Measurements from ENCODE around the gene PLCB3.
A peak's percentile ranks its signal among the peaks of the same experiment; 100 is the strongest.

PLCB3 gene

GRCh38 chr11:64241491-64242374, 9.6 kb upstream of the PLCB3 start:
- Histone ChIP-seq H3K4me1 (ENCODE audit: low read length) (peaks cover 23% of the 10 kb centered on the region), H4K20me1 (ENCODE audit: insufficient read depth, low read length) (no peaks in the 10 kb centered on the region), H3K27ac (ENCODE audit: low read length) (peak overlapping the region; percentile 95; the same call in 1 of the 2 replicates), H2AFZ (ENCODE audit: low read length) (peak overlapping the region; percentile 61; the same call in 1 of the 2 replicates), H3K4me3 (ENCODE audit: low read length) (peak overlapping the region; percentile 94), H3F3A (ENCODE audit: insufficient read depth, low read length) (peaks cover 30% of the 10 kb centered on the region), H3K9me3 (replicated peaks; ENCODE audit: insufficient read depth, low read length) (no peaks in the 10 kb centered on the region), H3K9ac (ENCODE audit: low read length) (peak overlapping the region; percentile 84), H3K9me2 (replicated peaks; ENCODE audit: insufficient read depth, low read length) (no peaks in the 10 kb centered on the region), H3K27me3 (replicated peaks; ENCODE audit: insufficient read depth, low read length) (no peaks in the 10 kb centered on the region), H3K79me2 (ENCODE audit: low read length) (peaks cover 38% of the 10 kb centered on the region), H3K4me2 (ENCODE audit: low read depth, low read length) (peak overlapping the region; percentile 98), H3K36me3 (replicated peaks; ENCODE audit: insufficient read depth, low read length) (no peaks in the 10 kb centered on the region)
- peak; percentile 97 for DNase-seq
- TF ChIP-seq EZH2 (optimal IDR thresholded peaks at IDR 0.05; ENCODE audit: low read depth, low read length): no peak
- no peak for TF ChIP-seq EZH2phosphoT487 (IDR thresholded peaks at IDR 0.05; ENCODE audit: low read length)
- no peak for TF ChIP-seq CTCF (IDR thresholded peaks at IDR 0.05; ENCODE audit: low read length)

GRCh38 chr11:64243236-64243854, 8.0 kb upstream of the PLCB3 start:
- Histone ChIP-seq H3K4me1 (ENCODE audit: low read length) (peaks cover 23% of the 10 kb centered on the region), H3F3A (ENCODE audit: insufficient read depth, low read length) (peaks cover 34% of the 10 kb centered on the region), H3K9me2 (replicated peaks; ENCODE audit: insufficient read depth, low read length) (no peaks in the 10 kb centered on the region), H3K4me3 (ENCODE audit: low read length) (no peak overlapping the region), H4K20me1 (ENCODE audit: insufficient read depth, low read length) (no peaks in the 10 kb centered on the region), H3K4me2 (ENCODE audit: low read depth, low read length) (no peak overlapping the region), H3K79me2 (ENCODE audit: low read length) (peaks cover 40% of the 10 kb centered on the region), H3K36me3 (replicated peaks; ENCODE audit: insufficient read depth, low read length) (no peaks in the 10 kb centered on the region), H3K27ac (ENCODE audit: low read length) (no peak overlapping the region), H3K9me3 (replicated peaks; ENCODE audit: insufficient read depth, low read length) (no peaks in the 10 kb centered on the region), H3K27me3 (replicated peaks; ENCODE audit: insufficient read depth, low read length) (no peaks in the 10 kb centered on the region), H3K9ac (ENCODE audit: low read length) (no peak overlapping the region), H2AFZ (ENCODE audit: low read length) (no peak overlapping the region)
- no peak for TF ChIP-seq EZH2phosphoT487 (IDR thresholded peaks at IDR 0.05; ENCODE audit: low read length)
- TF ChIP-seq CTCF (IDR thresholded peaks at IDR 0.05; ENCODE audit: low read length): no peak
- no peak for TF ChIP-seq EZH2 (optimal IDR thresholded peaks at IDR 0.05; ENCODE audit: low read depth, low read length)
- no peak for DNase-seq

- Histone ChIP-seq H3K27ac (ENCODE audit: low read length) (no peak overlapping the region), H4K20me1 (ENCODE audit: insufficient read depth, low read length) (no peaks in the 10 kb centered on the region), H3K36me3 (replicated peaks; ENCODE audit: insufficient read depth, low read length) (no peaks in the 10 kb centered on the region), H3K4me1 (ENCODE audit: low read length) (peaks cover 20% of the 10 kb centered on the region), H3K27me3 (replicated peaks; ENCODE audit: insufficient read depth, low read length) (no peaks in the 10 kb centered on the region), H3K4me3 (ENCODE audit: low read length) (no peak overlapping the region), H3K9me2 (replicated peaks; ENCODE audit: insufficient read depth, low read length) (no peaks in the 10 kb centered on the region), H3K4me2 (ENCODE audit: low read depth, low read length) (no peak overlapping the region), H3K79me2 (ENCODE audit: low read length) (peaks cover 40% of the 10 kb centered on the region), H3K9ac (ENCODE audit: low read length) (no peak overlapping the region), H3F3A (ENCODE audit: insufficient read depth, low read length) (peaks cover 26% of the 10 kb centered on the region), H3K9me3 (replicated peaks; ENCODE audit: insufficient read depth, low read length) (no peaks in the 10 kb centered on the region), H2AFZ (ENCODE audit: low read length) (no peak overlapping the region)
- TF ChIP-seq EZH2phosphoT487 (IDR thresholded peaks at IDR 0.05; ENCODE audit: low read length): no peak
- no peak for TF ChIP-seq CTCF (IDR thresholded peaks at IDR 0.05; ENCODE audit: low read length)
- TF ChIP-seq EZH2 (optimal IDR thresholded peaks at IDR 0.05; ENCODE audit: low read depth, low read length): no peak
- no peak for DNase-seq
These were observed 7.2 kb upstream of the PLCB3 start for GRCh38 chr11:64244107-64244506.

Measured in MM.1S (cell line).